Ishikawa (cell line): Measurements from ENCODE around the gene EMILIN3.

Experiments used
- CEBPB ChIP-seq: IDR thresholded peaks from 2 replicates; pipeline ENCODE4 v1.6.1; 2012
- REST ChIP-seq: IDR thresholded peaks from 2 replicates; pipeline ENCODE4 v1.6.1; 2012; ENCODE audit warnings: low read depth, mild to moderate bottlenecking

- TF ChIP-seq REST (no peak), CEBPB (no peak)
Observed at GRCh38 chr20:41411391-41411847, 44.8 kb upstream of the EMILIN3 start.
